ENCODE data around the gene LRRC39.

Gene LRRC39

GRCh38 chr1:100184536-100184935 is 6.5 kb upstream of the LRRC39 start:
- no peaks in the 10 kb centered on the region for H3K9me3 ChIP-seq (ENCODE audit: insufficient read depth, low read depth, low read length)
- H3K4me1 ChIP-seq (ENCODE audit: insufficient read depth, low read length, poor library complexity, severe bottlenecking), result no peaks in the 10 kb centered on the region
- no peak overlapping the region for H3K9ac ChIP-seq (ENCODE audit: low read depth, low read length, poor library complexity, severe bottlenecking)
- no peaks in the 10 kb centered on the region for H4K20me1 ChIP-seq (ENCODE audit: insufficient read depth, low read length, poor library complexity, severe bottlenecking)
- H2AFZ ChIP-seq (ENCODE audit: low read length), result no peak overlapping the region
- no peaks in the 10 kb centered on the region for H3K9me2 ChIP-seq (replicated peaks; ENCODE audit: low read depth, low read length)
- no peaks in the 10 kb centered on the region for H3K36me3 ChIP-seq (ENCODE audit: insufficient read depth, low read length)
- no peaks in the 10 kb centered on the region for H3F3A ChIP-seq (ENCODE audit: low read depth)
- no peak overlapping the region for H3K4me3 ChIP-seq (ENCODE audit: low read length, poor library complexity, severe bottlenecking)
- no peak overlapping the region for H3K4me2 ChIP-seq (ENCODE audit: low read depth, low read length, poor library complexity, severe bottlenecking)
- no peaks in the 10 kb centered on the region for H3K79me2 ChIP-seq (ENCODE audit: insufficient read depth, low read length)
- no peak for TF ChIP-seq EZH2phosphoT487 (IDR thresholded peaks at IDR 0.05; ENCODE audit: borderline replicate concordance)
- TF ChIP-seq, protein P1, sequence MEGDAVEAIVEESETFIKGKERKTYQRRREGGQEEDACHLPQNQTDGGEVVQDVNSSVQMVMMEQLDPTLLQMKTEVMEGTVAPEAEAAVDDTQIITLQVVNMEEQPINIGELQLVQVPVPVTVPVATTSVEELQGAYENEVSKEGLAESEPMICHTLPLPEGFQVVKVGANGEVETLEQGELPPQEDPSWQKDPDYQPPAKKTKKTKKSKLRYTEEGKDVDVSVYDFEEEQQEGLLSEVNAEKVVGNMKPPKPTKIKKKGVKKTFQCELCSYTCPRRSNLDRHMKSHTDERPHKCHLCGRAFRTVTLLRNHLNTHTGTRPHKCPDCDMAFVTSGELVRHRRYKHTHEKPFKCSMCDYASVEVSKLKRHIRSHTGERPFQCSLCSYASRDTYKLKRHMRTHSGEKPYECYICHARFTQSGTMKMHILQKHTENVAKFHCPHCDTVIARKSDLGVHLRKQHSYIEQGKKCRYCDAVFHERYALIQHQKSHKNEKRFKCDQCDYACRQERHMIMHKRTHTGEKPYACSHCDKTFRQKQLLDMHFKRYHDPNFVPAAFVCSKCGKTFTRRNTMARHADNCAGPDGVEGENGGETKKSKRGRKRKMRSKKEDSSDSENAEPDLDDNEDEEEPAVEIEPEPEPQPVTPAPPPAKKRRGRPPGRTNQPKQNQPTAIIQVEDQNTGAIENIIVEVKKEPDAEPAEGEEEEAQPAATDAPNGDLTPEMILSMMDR (conservative IDR thresholded peaks at IDR 0.05; ENCODE audit: low read length), result no peak
- no peaks in the 10 kb centered on the region for H3K27me3 ChIP-seq (ENCODE audit: insufficient read depth, low read length, poor library complexity, severe bottlenecking)

- Histone ChIP-seq H3K27me3 (ENCODE audit: insufficient read depth, low read length, poor library complexity, severe bottlenecking) (no peaks in the 10 kb centered on the region), H2AFZ (ENCODE audit: low read length) (no peak overlapping the region), H3K4me2 (ENCODE audit: low read depth, low read length, poor library complexity, severe bottlenecking) (no peak overlapping the region), H3K4me1 (ENCODE audit: insufficient read depth, low read length, poor library complexity, severe bottlenecking) (no peaks in the 10 kb centered on the region), H3K9ac (ENCODE audit: low read depth, low read length, poor library complexity, severe bottlenecking) (no peak overlapping the region), H4K20me1 (ENCODE audit: insufficient read depth, low read length, poor library complexity, severe bottlenecking) (no peaks in the 10 kb centered on the region), H3K9me3 (ENCODE audit: insufficient read depth, low read depth, low read length) (no peaks in the 10 kb centered on the region), H3K79me2 (ENCODE audit: insufficient read depth, low read length) (no peaks in the 10 kb centered on the region), H3F3A (ENCODE audit: low read depth) (no peaks in the 10 kb centered on the region), H3K36me3 (ENCODE audit: insufficient read depth, low read length) (no peaks in the 10 kb centered on the region), H3K4me3 (ENCODE audit: low read length, poor library complexity, severe bottlenecking) (no peak overlapping the region), H3K9me2 (replicated peaks; ENCODE audit: low read depth, low read length) (no peaks in the 10 kb centered on the region)
- no peak for TF ChIP-seq EZH2phosphoT487 (IDR thresholded peaks at IDR 0.05; ENCODE audit: borderline replicate concordance)
- TF ChIP-seq, protein P1 (conservative IDR thresholded peaks at IDR 0.05; ENCODE audit: low read length), result no peak
These were observed 5.3 kb upstream of the LRRC39 start for GRCh38 chr1:100183370-100183769.

GRCh38 chr1:100177295-100178041 is 588 bp downstream of the LRRC39 start:
- H3K9ac ChIP-seq (ENCODE audit: low read depth, low read length, poor library complexity, severe bottlenecking), result no peak overlapping the region
- no peak overlapping the region for H3K4me3 ChIP-seq (ENCODE audit: low read length, poor library complexity, severe bottlenecking)
- no peaks in the 10 kb centered on the region for H3K36me3 ChIP-seq (ENCODE audit: insufficient read depth, low read length)
- H3K9me2 ChIP-seq (replicated peaks; ENCODE audit: low read depth, low read length), result no peaks in the 10 kb centered on the region
- H2AFZ ChIP-seq (ENCODE audit: low read length), result no peak overlapping the region
- TF ChIP-seq, protein P1 (conservative IDR thresholded peaks at IDR 0.05; ENCODE audit: low read length), result no peak
- no peak for TF ChIP-seq EZH2phosphoT487 (IDR thresholded peaks at IDR 0.05; ENCODE audit: borderline replicate concordance)
- no peaks in the 10 kb centered on the region for H3K79me2 ChIP-seq (ENCODE audit: insufficient read depth, low read length)
- no peak overlapping the region for H3K4me2 ChIP-seq (ENCODE audit: low read depth, low read length, poor library complexity, severe bottlenecking)
- no peaks in the 10 kb centered on the region for H3K4me1 ChIP-seq (ENCODE audit: insufficient read depth, low read length, poor library complexity, severe bottlenecking)
- no peaks in the 10 kb centered on the region for H3F3A ChIP-seq (ENCODE audit: low read depth)
- peaks cover 4% of the 10 kb centered on the region; the same call in 1 of the 2 replicates for H3K9me3 ChIP-seq (ENCODE audit: insufficient read depth, low read depth, low read length)
- no peaks in the 10 kb centered on the region for H4K20me1 ChIP-seq (ENCODE audit: insufficient read depth, low read length, poor library complexity, severe bottlenecking)
- H3K27me3 ChIP-seq (ENCODE audit: insufficient read depth, low read length, poor library complexity, severe bottlenecking), result no peaks in the 10 kb centered on the region

All from Loucy (cell line).